Upper lobe of left lung (tissue), 6 donors: ENCODE results near the gene OR13J1. TPM values are rescaled to one million over a fixed set of nuclear protein-coding genes. Genes with fewer than 3 reads are reported as not detected.
A peak's percentile ranks its signal among the peaks of the same experiment; 100 is the strongest.
"Not testable (repeated sequence)": the region's sequence is repeated elsewhere in the genome, so short reads cannot be mapped to it uniquely, and the experiment has no call there.

Source experiments
- ATAC-seq, 2 donors: fragments of 200-7000 bp; cut with Tn5 transposase; one replicate each; pipeline ENCODE4 v1.9.1; 2022; ENCODE audit warnings: mild to moderate bottlenecking in 2 of 2, moderate library complexity in 2 of 2; ENCODE audit not compliant: low FRiP score in 2 of 2
- DNase-seq, 2 donors: peaks; one replicate each; pipeline ENCODE4 v3.0.0-alpha.2; 2019 to 2020
- H3K27ac ChIP-seq, 4 donors: fragments of 200-600 bp; sonication (generic); one replicate each; pipeline ENCODE4 v1.5.1; 2016 to 2019
- H3K27me3 ChIP-seq, 4 donors: fragments of 200-600 bp; sonication (generic); one replicate each; pipeline ENCODE4 v1.5.1; 2017 to 2019
- H3K36me3 ChIP-seq, 4 donors: fragments of 200-600 bp; sonication (generic); one replicate each; pipeline ENCODE4 v1.5.1; 2016 to 2019
- H3K4me1 ChIP-seq, 4 donors: fragments of 200-600 bp; sonication (generic); one replicate each; pipeline ENCODE4 v1.5.1; 2018 to 2019
- H3K4me3 ChIP-seq, 4 donors: fragments of 200-600 bp; sonication (generic); one replicate each; pipeline ENCODE4 v1.5.1; 2017 to 2019; ENCODE audit warnings: mild to moderate bottlenecking in 2 of 4, moderate library complexity in 1 of 4
- H3K9me3 ChIP-seq, 4 donors: fragments of 200-600 bp; sonication (generic); one replicate each; pipeline ENCODE4 v1.5.1; 2018 to 2019
- EP300 ChIP-seq, 4 donors: sonication (generic); formaldehyde crosslinking; IDR thresholded peaks; one replicate each; pipeline ENCODE4 v1.5.1; 2017; ENCODE audit warnings: antibody characterized with exemption in 4 of 4, control low read depth in 2 of 4
- POLR2A ChIP-seq, 4 donors: fragments of 450-650 bp; IDR thresholded peaks; one replicate each; pipeline ENCODE4 v1.5.1; 2016 to 2017; ENCODE audit warnings: antibody characterized with exemption in 4 of 4, mild to moderate bottlenecking in 2 of 4
- POLR2AphosphoS5 ChIP-seq, 2 donors: sonication (generic); formaldehyde crosslinking; IDR thresholded peaks; one replicate each; pipeline ENCODE4 v1.5.1; 2017; ENCODE audit warnings: antibody characterized with exemption in 2 of 2
- WGBS, 2 donors: methylation state at CpG; one replicate each; pipeline ENCODE4 v1.1.5; 2017 to 2018; 5-methylcytosine and 5-hydroxymethylcytosine counted together
- total RNA-seq, 6 donors: library from RNA; depleted of rRNA in 4 of 6; stranded (reverse); fragments of >200 nt in 4 of 6; gene quantifications; one replicate each; pipeline versions ENCODE4 v1.1.0 to v1.2.1, GENCODE V29; 2016 to 2021
- TF ChIP-seq, protein P1 (sequence below), 6 experiments: fragments of 450-650 bp in 4 of 6; fragments of 200-600 bp in 2 of 6; sonication (generic) in 2 of 6; IDR thresholded peaks; one replicate each; pipeline ENCODE4 v1.5.1; 2016 to 2019; ENCODE audit warnings: antibody characterized with exemption in 6 of 6
- donor health status: DM: no; HTN: no; CAD: no; lungs with moderate emphysema.
- donor health status: DM: no; HTN: yes; CAD: no; lungs with severe emphysema.

The OR13J1 gene
- total RNA-seq, 6 donors from 2014 or later = not detected

DNA sequence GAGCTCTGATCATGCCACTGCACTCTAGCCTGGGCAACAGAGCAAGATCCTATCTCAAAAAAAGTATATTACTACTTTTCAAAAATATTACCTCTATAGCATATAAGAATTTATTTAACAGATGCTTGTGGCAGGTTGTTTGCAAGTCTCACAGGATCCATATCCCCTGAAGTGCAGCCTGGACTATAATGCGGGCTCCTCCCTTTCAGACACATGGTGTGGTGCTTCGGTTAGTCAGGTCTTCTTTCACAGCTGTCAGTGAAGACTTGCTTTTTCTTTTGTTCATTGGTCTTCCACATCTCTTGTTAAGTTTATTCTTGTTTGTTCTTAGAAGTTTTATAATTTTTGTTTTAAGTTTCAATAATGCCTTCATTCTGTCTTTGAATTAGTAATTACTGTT lies 26.4 kb upstream of the OR13J1 start:
- WGBS, 2 donors = 97 to 100% methylated on average over 2 of the region's 2 CpGs

DNA sequence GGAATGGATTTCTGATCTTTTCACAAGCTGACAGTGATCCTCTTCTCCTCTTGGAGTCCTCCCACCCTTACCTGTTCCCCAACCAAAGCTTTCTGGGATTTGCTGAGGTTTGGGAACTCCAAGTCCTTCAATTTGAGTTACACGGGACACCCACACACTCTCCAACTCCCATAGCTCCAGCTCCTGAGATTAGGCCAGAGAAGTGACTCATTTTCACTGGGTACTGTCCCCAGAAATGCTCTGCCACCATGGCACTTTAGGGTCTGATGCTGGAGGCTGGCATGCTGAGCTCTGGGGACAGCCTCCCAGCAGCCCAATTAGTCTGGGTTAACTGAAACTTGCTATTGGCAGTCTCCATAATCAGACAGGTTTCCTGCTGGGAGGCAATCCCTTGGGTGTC lies 21.9 kb upstream of the OR13J1 start:
- Histone ChIP-seq H3K27ac (no peak overlapping the region), H3K9me3 (no peaks in the 10 kb centered on the region), H3K4me1 (no peaks in the 10 kb centered on the region), H3K36me3 (no peaks in the 10 kb centered on the region), H3K4me3 (no peak overlapping the region), H3K27me3 (no peaks in the 10 kb centered on the region)
- DNase-seq (no peak), ATAC-seq (no peak)
- WGBS, 2 donors = 85 to 100% methylated on average over 1 of the region's 1 CpG
- no peak for TF ChIP-seq POLR2AphosphoS5 (IDR thresholded peaks at IDR 0.05)
- TF ChIP-seq EP300 (IDR thresholded peaks at IDR 0.05) = no peak
- TF ChIP-seq POLR2A (IDR thresholded peaks at IDR 0.05) = no peak
- TF ChIP-seq, protein P1, sequence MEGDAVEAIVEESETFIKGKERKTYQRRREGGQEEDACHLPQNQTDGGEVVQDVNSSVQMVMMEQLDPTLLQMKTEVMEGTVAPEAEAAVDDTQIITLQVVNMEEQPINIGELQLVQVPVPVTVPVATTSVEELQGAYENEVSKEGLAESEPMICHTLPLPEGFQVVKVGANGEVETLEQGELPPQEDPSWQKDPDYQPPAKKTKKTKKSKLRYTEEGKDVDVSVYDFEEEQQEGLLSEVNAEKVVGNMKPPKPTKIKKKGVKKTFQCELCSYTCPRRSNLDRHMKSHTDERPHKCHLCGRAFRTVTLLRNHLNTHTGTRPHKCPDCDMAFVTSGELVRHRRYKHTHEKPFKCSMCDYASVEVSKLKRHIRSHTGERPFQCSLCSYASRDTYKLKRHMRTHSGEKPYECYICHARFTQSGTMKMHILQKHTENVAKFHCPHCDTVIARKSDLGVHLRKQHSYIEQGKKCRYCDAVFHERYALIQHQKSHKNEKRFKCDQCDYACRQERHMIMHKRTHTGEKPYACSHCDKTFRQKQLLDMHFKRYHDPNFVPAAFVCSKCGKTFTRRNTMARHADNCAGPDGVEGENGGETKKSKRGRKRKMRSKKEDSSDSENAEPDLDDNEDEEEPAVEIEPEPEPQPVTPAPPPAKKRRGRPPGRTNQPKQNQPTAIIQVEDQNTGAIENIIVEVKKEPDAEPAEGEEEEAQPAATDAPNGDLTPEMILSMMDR (IDR thresholded peaks at IDR 0.05) = no peak

More for the DNA sequence above, 26.4 kb upstream of the OR13J1 start:
- Histone ChIP-seq H3K27me3 (no peaks in the 10 kb centered on the region), H3K4me1 (no peaks in the 10 kb centered on the region), H3K9me3 (no peaks in the 10 kb centered on the region), H3K36me3 (no peaks in the 10 kb centered on the region), H3K27ac (no peak overlapping the region), H3K4me3 (no peak overlapping the region)
- ATAC-seq = no peak
- no peak for DNase-seq
- TF ChIP-seq EP300 (IDR thresholded peaks at IDR 0.05) (no peak), POLR2A (IDR thresholded peaks at IDR 0.05) (no peak), POLR2AphosphoS5 (IDR thresholded peaks at IDR 0.05) (no peak)
- TF ChIP-seq, protein P1 (IDR thresholded peaks at IDR 0.05) = no peak

DNA sequence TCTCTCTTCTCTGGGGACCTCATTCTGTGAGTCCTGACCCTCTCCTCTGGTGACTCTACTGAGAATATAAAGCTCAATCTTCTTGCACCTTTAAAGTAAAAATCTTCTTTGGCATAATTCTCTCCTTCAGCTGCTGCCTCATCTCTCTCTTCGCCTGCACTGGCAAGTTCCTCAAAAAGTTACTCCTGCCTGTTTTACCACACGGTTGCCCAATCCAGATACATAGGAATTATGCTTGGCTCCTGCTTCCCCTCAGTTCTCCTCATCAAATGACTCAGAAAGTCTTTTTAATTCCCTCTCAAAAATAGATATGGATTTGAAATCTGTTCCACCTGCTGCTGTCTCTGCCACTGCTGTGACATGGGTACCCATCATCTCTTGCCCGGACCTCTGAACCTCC lies 21.4 kb upstream of the OR13J1 start:
- ATAC-seq (no peak), DNase-seq (no peak)
- no peaks in the 10 kb centered on the region for H3K27me3 ChIP-seq
- H3K36me3 ChIP-seq = no peaks in the 10 kb centered on the region
- H3K4me3 ChIP-seq = no peak overlapping the region
- H3K9me3 ChIP-seq = no peaks in the 10 kb centered on the region
- H3K4me1 ChIP-seq = no peaks in the 10 kb centered on the region
- no peak for TF ChIP-seq POLR2A (IDR thresholded peaks at IDR 0.05)
- TF ChIP-seq POLR2AphosphoS5 (IDR thresholded peaks at IDR 0.05) = no peak
- TF ChIP-seq, protein P1 (IDR thresholded peaks at IDR 0.05) = no peak
- TF ChIP-seq EP300 (IDR thresholded peaks at IDR 0.05) = no peak
- WGBS, 2 donors = 66 to 71% methylated on average over 3 of the region's 3 CpGs
- no peak overlapping the region for H3K27ac ChIP-seq

DNA sequence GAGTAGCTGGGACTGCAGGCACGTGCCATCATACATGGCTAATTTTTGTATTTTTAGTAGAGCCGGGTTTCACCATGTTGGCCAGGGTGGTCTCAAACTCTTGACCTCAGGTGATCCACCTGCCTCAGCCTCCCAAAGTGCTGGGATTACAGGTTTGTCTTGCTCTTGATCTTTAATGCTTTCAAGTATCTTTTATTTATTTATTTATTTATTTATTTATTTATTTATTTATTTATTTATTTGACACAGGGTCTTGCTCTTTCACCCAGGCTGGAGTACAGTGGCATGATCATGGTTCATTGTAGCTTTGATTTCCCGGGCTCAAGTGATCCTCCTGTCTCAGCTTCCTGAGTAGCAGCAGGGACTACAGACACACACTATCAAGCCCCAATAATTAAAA lies 14.7 kb upstream of the OR13J1 start:
- not testable (repeated sequence) for ATAC-seq, H3K9me3 ChIP-seq, H3K4me1 ChIP-seq, H3K36me3 ChIP-seq, H3K4me3 ChIP-seq, H3K27me3 ChIP-seq, H3K27ac ChIP-seq, DNase-seq
- 82 to 89% methylated on average over 3 of the region's 3 CpGs for WGBS, 2 donors

DNA sequence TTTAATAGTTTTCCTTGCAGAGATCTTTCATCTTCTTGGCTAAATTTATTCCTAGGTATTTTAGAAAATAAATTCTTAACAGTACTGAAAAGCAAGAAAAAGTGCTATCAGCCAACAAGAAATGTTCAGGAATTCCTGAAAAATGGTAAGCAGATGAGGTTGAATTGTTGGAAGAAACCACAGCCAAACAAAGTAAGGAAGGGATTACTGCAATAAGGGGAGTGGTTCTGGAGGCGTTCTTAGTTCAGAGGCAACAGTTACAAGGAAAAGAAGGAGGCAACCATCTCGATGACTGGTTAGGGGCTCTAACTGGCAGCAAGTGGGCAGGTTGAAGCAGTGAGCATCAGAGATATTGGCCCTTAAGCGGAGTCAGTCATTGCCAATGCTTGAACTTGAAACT lies 12.8 kb upstream of the OR13J1 start:
- ATAC-seq (no peak), DNase-seq (no peak)
- H3K36me3 ChIP-seq = no peaks in the 10 kb centered on the region
- H3K4me3 ChIP-seq = no peak overlapping the region
- no peaks in the 10 kb centered on the region for H3K27me3 ChIP-seq
- no peak for TF ChIP-seq POLR2A (IDR thresholded peaks at IDR 0.05)
- no peak overlapping the region for H3K27ac ChIP-seq
- WGBS, 2 donors = 61 to 66% methylated on average over 3 of the region's 3 CpGs
- H3K9me3 ChIP-seq = no peaks in the 10 kb centered on the region
- no peaks in the 10 kb centered on the region for H3K4me1 ChIP-seq

DNA sequence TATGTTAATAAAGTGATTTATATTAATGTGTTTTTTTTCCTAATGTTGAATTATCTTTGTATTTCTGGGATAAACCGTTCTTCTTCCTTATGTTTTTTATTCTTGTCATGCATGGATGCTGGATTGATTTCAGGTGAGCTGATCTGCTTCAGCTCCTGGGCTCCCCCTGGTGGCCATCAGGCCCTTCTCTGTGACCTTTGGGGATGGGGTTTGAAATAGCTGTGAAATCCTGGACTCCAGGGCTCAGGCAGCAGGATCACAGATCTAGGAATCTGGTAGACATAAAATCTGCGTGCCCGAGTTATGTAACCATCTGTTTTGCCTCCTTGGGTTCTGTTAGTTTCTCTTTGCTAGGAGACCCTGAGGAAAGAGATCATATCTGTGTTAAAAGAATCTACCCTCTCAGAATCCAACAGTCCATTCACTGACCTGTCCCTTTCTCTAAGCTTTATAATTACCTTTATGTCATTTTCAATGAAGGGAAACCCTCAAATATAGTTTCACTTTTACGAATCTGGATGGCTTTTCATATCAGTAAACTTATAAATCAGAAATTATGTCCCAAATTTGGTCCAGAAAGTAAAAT lies 12.2 kb upstream of the OR13J1 start:
- ATAC-seq (peak in 1 of 2 donors; percentile 90), DNase-seq (peak in 1 of 2 donors; percentile 84)
- Histone ChIP-seq H3K9me3 (peaks cover 0 to 3% (median 0%) of the 10 kb centered on the region in 4 donors), H3K4me3 (no peak overlapping the region), H3K27ac (no peak overlapping the region), H3K36me3 (no peaks in the 10 kb centered on the region), H3K27me3 (no peaks in the 10 kb centered on the region), H3K4me1 (no peaks in the 10 kb centered on the region)
- WGBS, 2 donors = 0 to 5% methylated on average over 4 of the region's 4 CpGs
- no peak for TF ChIP-seq POLR2A (IDR thresholded peaks at IDR 0.05)
- TF ChIP-seq, protein P1 (IDR thresholded peaks at IDR 0.05) = peak; percentile 64 to 94 (median 86)
- TF ChIP-seq POLR2AphosphoS5 (IDR thresholded peaks at IDR 0.05) = no peak
- no peak for TF ChIP-seq EP300 (IDR thresholded peaks at IDR 0.05)
